HCT116 (cell line): ENCODE results near the gene UMODL1.

Experiments
- CEBPB ChIP-seq: IDR thresholded peaks from 2 replicates; pipeline ENCODE4 v1.6.1; 2012; ENCODE audit warnings: low read depth
- CTCF ChIP-seq, 3 experiments: fragments of 200-600 bp in 1 of 3; sonication (generic) in 1 of 3; IDR thresholded peaks in 2 of 3; conservative IDR thresholded peaks in 1 of 3; 2 replicates each; pipeline ENCODE4 v1.5.1; 2012 to 2017; ENCODE audit warnings: low read depth in 2 of 3, low read length in 2 of 3, antibody characterized with exemption in 1 of 3, borderline replicate concordance in 1 of 3, control low read depth in 1 of 3, mild to moderate bottlenecking in 1 of 3, mixed read lengths in 1 of 3, mixed run types in 1 of 3, moderate library complexity in 1 of 3; ENCODE audit not compliant: insufficient read depth in 1 of 3
- EZH2 ChIP-seq: fragments of 200-600 bp; sonication (generic); IDR thresholded peaks from 2 replicates; pipeline ENCODE4 v1.6.1; 2017; ENCODE audit warnings: antibody characterized with exemption, mixed run types
- EZH2phosphoT487 ChIP-seq: fragments of 200-600 bp; IDR thresholded peaks from 2 replicates; pipeline ENCODE4 v1.6.1; 2018; ENCODE audit warnings: antibody characterized with exemption, borderline replicate concordance
- JUND ChIP-seq: IDR thresholded peaks from 2 replicates; pipeline ENCODE4 v1.6.1; 2012
- MAX ChIP-seq: IDR thresholded peaks from 2 replicates; pipeline ENCODE4 v1.6.1; 2012
- POLR2A ChIP-seq: IDR thresholded peaks from 2 replicates; pipeline ENCODE4 v1.7.0; 2011; ENCODE audit warnings: borderline replicate concordance; ENCODE audit not compliant: insufficient read depth, insufficient read length; ENCODE audit errors: extremely low read depth
- POLR2AphosphoS5 ChIP-seq: IDR thresholded peaks from 2 replicates; pipeline ENCODE4 v1.6.1; 2011; ENCODE audit warnings: mild to moderate bottlenecking, low read depth, low read length, moderate library complexity
- RAD21 ChIP-seq: IDR thresholded peaks from 2 replicates; pipeline ENCODE4 v1.6.1; 2012; ENCODE audit warnings: low read depth, mild to moderate bottlenecking
- REST ChIP-seq: IDR thresholded peaks from 2 replicates; pipeline ENCODE4 v1.6.1; 2012; ENCODE audit warnings: low read depth
- SP1 ChIP-seq: IDR thresholded peaks from 2 replicates; pipeline ENCODE4 v1.6.1; 2012; ENCODE audit warnings: low read depth
- YY1 ChIP-seq: IDR thresholded peaks from 2 replicates; pipeline ENCODE4 v1.6.1; 2011; ENCODE audit warnings: low read length, low read depth, moderate library complexity, mild to moderate bottlenecking; ENCODE audit not compliant: insufficient replicate concordance; ENCODE audit errors: extremely low read depth
- ZNF274 ChIP-seq: fragments of 200-500 bp; sonication (Bioruptor generic); IDR thresholded peaks from 2 replicates; pipeline ENCODE4 v1.6.1; 2014; ENCODE audit warnings: mild to moderate bottlenecking, low read depth, low read length, inconsistent platforms

GRCh38 chr21:42132183-42132582 lies 61.1 kb downstream of the UMODL1 start:
- TF ChIP-seq POLR2AphosphoS5 (no peak), REST (no peak), CTCF (IDR thresholded peaks at IDR 0.05 in 2 of 3, conservative IDR thresholded peaks at IDR 0.05 in 1 of 3; ENCODE audit: borderline replicate concordance in 1 of 3, insufficient read depth in 1 of 3, low read depth in 2 of 3, low read length in 2 of 3) (no peak), JUND (no peak), EZH2 (no peak), MAX (no peak), SP1 (no peak), EZH2phosphoT487 (no peak), CEBPB (no peak), ZNF274 (no peak), RAD21 (no peak), POLR2A (no peak), YY1 (no peak)
